Stimulated activated naive CD8-positive, alpha-beta T cell treated with anti-CD3 and anti-CD28 coated beads, Interleukin-15, Interleukin-2, amounts not matched to agents 100 ng/mL and 50 ng/mL, for 24 hours (primary cell): Measurements from ENCODE around the gene PDGFD.

Experiments used
- H3K27ac Mint-ChIP-seq: one replicate; pipeline ENCODE4 v1.8.0; 2021; ENCODE audit warnings: mild to moderate bottlenecking, mixed read lengths
- H3K27me3 Mint-ChIP-seq: one replicate; pipeline ENCODE4 v1.8.0; 2021; ENCODE audit warnings: mixed read lengths
- H3K36me3 Mint-ChIP-seq: one replicate; pipeline ENCODE4 v1.8.0; 2021; ENCODE audit warnings: low read depth, mixed read lengths
- H3K4me1 Mint-ChIP-seq: one replicate; pipeline ENCODE4 v1.8.0; 2021; ENCODE audit warnings: low read depth, mixed read lengths
- H3K4me3 Mint-ChIP-seq: one replicate; pipeline ENCODE4 v1.8.0; 2021; ENCODE audit warnings: mild to moderate bottlenecking, mixed read lengths
- H3K9me3 Mint-ChIP-seq: one replicate; pipeline ENCODE4 v1.8.0; 2021; ENCODE audit warnings: mixed read lengths

PDGFD gene

GRCh38 chr11:103959279-103959942 lies 204.5 kb downstream of the PDGFD start:
- Mint-ChIP-seq H3K4me3 (no peak overlapping the region), H3K36me3 (no peaks in the 10 kb centered on the region), H3K27me3 (no peaks in the 10 kb centered on the region), H3K4me1 (peaks cover 15% of the 10 kb centered on the region), H3K9me3 (no peaks in the 10 kb centered on the region), H3K27ac (no peak overlapping the region)

- H3K36me3 Mint-ChIP-seq, result no peaks in the 10 kb centered on the region
- no peak overlapping the region for H3K27ac Mint-ChIP-seq
- H3K9me3 Mint-ChIP-seq, result no peaks in the 10 kb centered on the region
- no peak overlapping the region for H3K4me3 Mint-ChIP-seq
- H3K27me3 Mint-ChIP-seq, result no peaks in the 10 kb centered on the region
- H3K4me1 Mint-ChIP-seq, result peaks cover 15% of the 10 kb centered on the region
These were observed 205.3 kb downstream of the PDGFD start for GRCh38 chr11:103958475-103959215.

GRCh38 chr11:103953797-103954486 lies 210.0 kb downstream of the PDGFD start:
- Mint-ChIP-seq H3K4me3 (no peak overlapping the region), H3K27ac (no peak overlapping the region), H3K27me3 (peaks cover 4% of the 10 kb centered on the region), H3K9me3 (peaks cover 6% of the 10 kb centered on the region), H3K36me3 (no peaks in the 10 kb centered on the region), H3K4me1 (peaks cover 7% of the 10 kb centered on the region)

- H3K27me3 Mint-ChIP-seq, result peaks cover 4% of the 10 kb centered on the region
- no peak overlapping the region for H3K4me3 Mint-ChIP-seq
- H3K4me1 Mint-ChIP-seq, result no peaks in the 10 kb centered on the region
- peaks cover 6% of the 10 kb centered on the region for H3K9me3 Mint-ChIP-seq
- no peak overlapping the region for H3K27ac Mint-ChIP-seq
- no peaks in the 10 kb centered on the region for H3K36me3 Mint-ChIP-seq
These were observed 214.2 kb downstream of the PDGFD start for GRCh38 chr11:103949781-103950180.

GRCh38 chr11:103948187-103948763 lies 215.7 kb downstream of the PDGFD start:
- Mint-ChIP-seq H3K27me3 (peaks cover 4% of the 10 kb centered on the region), H3K9me3 (peaks cover 6% of the 10 kb centered on the region), H3K4me1 (no peaks in the 10 kb centered on the region), H3K27ac (no peak overlapping the region), H3K4me3 (no peak overlapping the region), H3K36me3 (no peaks in the 10 kb centered on the region)

GRCh38 chr11:103947546-103947919 lies 216.4 kb downstream of the PDGFD start:
- no peaks in the 10 kb centered on the region for H3K4me1 Mint-ChIP-seq

GRCh38 chr11:103946793-103947545 lies 217.0 kb downstream of the PDGFD start:
- Mint-ChIP-seq H3K27me3 (peaks cover 4% of the 10 kb centered on the region), H3K27ac (no peak overlapping the region), H3K36me3 (no peaks in the 10 kb centered on the region), H3K9me3 (peaks cover 6% of the 10 kb centered on the region), H3K4me1 (no peaks in the 10 kb centered on the region), H3K4me3 (no peak overlapping the region)

More at GRCh38 chr11:103947546-103947919, 216.4 kb downstream of the PDGFD start:
- H3K4me3 Mint-ChIP-seq, result no peak overlapping the region
- H3K9me3 Mint-ChIP-seq, result peaks cover 6% of the 10 kb centered on the region
- H3K27me3 Mint-ChIP-seq, result peaks cover 4% of the 10 kb centered on the region
- no peaks in the 10 kb centered on the region for H3K36me3 Mint-ChIP-seq
- no peak overlapping the region for H3K27ac Mint-ChIP-seq

GRCh38 chr11:103944251-103944940 lies 219.6 kb downstream of the PDGFD start:
- Mint-ChIP-seq H3K4me3 (no peak overlapping the region), H3K9me3 (peaks cover under 1% of the 10 kb centered on the region), H3K27ac (no peak overlapping the region), H3K27me3 (no peaks in the 10 kb centered on the region), H3K36me3 (no peaks in the 10 kb centered on the region), H3K4me1 (no peaks in the 10 kb centered on the region)

GRCh38 chr11:103942646-103943045 lies 221.3 kb downstream of the PDGFD start:
- Mint-ChIP-seq H3K4me1 (no peaks in the 10 kb centered on the region), H3K4me3 (no peak overlapping the region), H3K36me3 (no peaks in the 10 kb centered on the region), H3K9me3 (no peaks in the 10 kb centered on the region), H3K27ac (no peak overlapping the region), H3K27me3 (no peaks in the 10 kb centered on the region)

GRCh38 chr11:103940551-103940950 lies 223.4 kb downstream of the PDGFD start:
- H3K4me1 Mint-ChIP-seq, result no peaks in the 10 kb centered on the region
- H3K27ac Mint-ChIP-seq, result no peak overlapping the region
- no peaks in the 10 kb centered on the region for H3K27me3 Mint-ChIP-seq
- no peak overlapping the region for H3K4me3 Mint-ChIP-seq
- no peaks in the 10 kb centered on the region for H3K36me3 Mint-ChIP-seq
- no peaks in the 10 kb centered on the region for H3K9me3 Mint-ChIP-seq

- no peak overlapping the region for H3K4me3 Mint-ChIP-seq
- no peak overlapping the region for H3K27ac Mint-ChIP-seq
- H3K27me3 Mint-ChIP-seq, result no peaks in the 10 kb centered on the region
- no peaks in the 10 kb centered on the region for H3K36me3 Mint-ChIP-seq
- no peaks in the 10 kb centered on the region for H3K9me3 Mint-ChIP-seq
- H3K4me1 Mint-ChIP-seq, result no peaks in the 10 kb centered on the region
These were observed 224.3 kb downstream of the PDGFD start for GRCh38 chr11:103939694-103940093.

- Mint-ChIP-seq H3K27ac (no peak overlapping the region), H3K36me3 (no peaks in the 10 kb centered on the region), H3K9me3 (no peaks in the 10 kb centered on the region), H3K4me1 (no peaks in the 10 kb centered on the region), H3K27me3 (no peaks in the 10 kb centered on the region), H3K4me3 (no peak overlapping the region)
These were observed 227.9 kb downstream of the PDGFD start for GRCh38 chr11:103936059-103936458.

- Mint-ChIP-seq H3K36me3 (no peaks in the 10 kb centered on the region), H3K9me3 (no peaks in the 10 kb centered on the region), H3K4me1 (no peaks in the 10 kb centered on the region), H3K4me3 (no peak overlapping the region), H3K27me3 (no peaks in the 10 kb centered on the region), H3K27ac (no peak overlapping the region)
These were observed 228.7 kb downstream of the PDGFD start for GRCh38 chr11:103935219-103935618.
